ENCODE data around the gene ADAP1. TPM values are rescaled to one million over a fixed set of nuclear protein-coding genes. Genes with fewer than 3 reads are reported as not detected.

The ADAP1 gene, protein sequence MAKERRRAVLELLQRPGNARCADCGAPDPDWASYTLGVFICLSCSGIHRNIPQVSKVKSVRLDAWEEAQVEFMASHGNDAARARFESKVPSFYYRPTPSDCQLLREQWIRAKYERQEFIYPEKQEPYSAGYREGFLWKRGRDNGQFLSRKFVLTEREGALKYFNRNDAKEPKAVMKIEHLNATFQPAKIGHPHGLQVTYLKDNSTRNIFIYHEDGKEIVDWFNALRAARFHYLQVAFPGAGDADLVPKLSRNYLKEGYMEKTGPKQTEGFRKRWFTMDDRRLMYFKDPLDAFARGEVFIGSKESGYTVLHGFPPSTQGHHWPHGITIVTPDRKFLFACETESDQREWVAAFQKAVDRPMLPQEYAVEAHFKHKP
- 0.63 and 3.6 TPM in 2 replicates for total RNA-seq

DNA sequence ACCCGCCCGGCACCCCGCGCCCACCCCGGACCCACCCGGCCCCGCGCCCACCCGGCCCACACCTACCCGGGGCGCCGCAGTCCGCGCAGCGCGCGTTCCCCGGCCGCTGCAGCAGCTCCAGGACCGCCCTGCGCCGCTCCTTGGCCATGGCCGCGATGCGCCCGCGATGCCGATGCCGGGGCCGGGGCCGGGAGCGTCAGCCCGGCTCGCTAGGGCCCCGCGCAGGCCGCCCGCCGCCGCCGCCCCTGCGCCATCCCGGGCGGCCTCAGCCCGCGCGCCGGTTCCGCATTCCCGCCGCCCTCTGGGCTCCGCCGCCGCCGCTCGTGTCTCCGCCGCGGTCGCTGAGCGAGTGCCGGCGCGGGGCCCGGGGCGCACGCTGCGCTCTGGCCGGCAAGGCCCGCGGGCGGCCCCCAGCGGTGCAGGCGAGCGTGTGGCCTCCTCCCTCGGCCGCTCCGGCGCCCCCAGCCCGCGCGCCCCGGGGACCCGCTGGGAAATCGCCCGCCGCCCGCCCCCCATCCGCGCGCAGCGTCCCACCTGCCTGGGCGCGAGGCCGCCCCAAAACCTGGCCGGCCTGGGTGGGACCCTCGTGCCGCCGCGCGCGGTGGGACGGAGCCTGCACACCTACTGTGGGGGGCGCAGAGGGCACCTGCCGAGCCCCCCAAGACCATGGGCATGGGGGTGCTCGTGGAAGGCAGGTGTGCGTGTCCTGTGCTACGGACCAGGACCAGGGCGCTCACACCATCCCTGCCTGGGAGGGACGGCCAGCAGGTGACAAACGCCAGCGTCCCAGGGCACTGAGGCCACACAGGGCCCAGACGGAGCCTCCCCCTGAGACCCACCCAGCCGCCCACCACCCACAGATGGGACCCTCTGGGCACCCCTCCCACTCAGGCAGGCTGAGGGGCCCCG lies at the start of gene ADAP1:
ADAP1 (minus strand) TSS at position 351 of the 909 bp plus-strand sequence; CDS start at position 148, 203 bp downstream.

DNA sequence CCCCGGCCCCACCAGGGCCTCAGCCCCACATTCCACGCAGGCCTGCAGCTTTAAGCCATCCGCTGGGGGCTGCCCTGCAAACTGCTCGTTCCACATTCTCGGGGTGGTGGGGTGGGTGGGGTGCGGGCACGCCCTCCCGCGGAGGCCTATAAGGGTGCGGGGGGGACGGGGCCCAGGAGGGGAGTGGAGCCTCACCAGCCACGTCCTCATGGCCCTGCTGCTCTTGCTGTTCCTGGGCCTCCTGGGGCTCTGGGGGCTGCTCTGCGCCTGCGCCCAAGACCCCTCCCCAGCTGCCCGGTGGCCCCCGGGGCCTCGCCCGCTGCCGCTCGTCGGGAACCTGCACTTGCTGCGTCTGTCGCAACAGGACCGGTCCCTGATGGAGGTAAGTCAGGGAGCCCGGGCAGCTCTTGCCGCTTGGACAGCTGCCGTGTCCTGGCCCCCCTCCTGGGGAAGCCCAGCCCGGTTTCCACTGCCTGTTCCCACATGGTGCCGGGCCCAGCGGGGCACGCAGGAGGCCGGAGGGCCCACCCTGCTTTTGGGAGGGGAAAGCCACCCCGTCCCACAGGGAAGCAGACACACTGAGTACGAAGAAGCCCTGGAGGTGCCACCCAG lies 28.6 kb upstream of the ADAP1 start, which contains the start of gene CYP2W1:
CYP2W1 (plus strand) TSS at position 178 of the 612 bp plus-strand sequence; CDS start at position 209, 31 bp downstream.

DNA sequence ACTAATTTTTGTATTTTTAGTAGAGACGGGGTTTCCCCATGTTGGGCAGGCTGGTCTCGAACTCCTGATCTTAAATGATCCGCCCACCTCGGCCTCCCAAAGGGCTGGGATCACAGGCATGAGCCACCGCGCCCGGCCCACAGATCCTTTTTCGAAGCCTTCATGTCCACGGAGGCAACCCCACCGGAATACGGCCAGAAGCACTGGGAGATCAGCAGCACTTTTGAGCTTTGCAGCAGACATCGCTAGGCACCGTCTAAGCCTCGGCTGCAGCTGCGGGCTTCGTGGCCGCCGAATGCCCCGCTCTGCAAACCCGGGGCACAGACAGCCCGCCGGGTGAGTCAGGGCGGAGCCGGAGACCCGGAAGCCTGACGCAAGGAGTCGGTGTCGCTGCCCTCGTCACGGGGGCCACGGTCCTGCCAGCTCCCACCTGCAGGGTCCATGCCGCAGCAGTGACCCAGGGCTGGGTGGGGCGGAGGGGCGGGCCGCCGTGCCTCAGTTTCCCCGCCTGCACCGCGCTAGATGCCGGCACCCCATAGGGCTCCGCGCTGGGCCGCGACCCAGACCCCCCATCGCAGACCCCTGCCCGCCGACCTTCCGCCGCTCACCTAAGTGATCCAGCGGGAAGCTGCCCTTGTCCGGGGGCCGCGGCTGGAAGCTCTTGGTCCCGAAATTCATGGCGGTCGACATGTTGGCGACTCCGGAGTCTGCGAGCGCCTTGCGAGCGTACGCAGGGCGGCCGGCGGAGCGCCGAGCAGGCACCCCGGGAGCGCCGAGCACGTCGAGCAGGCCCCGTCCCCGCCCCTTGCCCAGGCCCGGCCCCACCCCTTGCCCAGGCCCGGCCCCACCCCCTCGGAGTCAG lies 20.6 kb upstream of the ADAP1 start, which contains the start of gene COX19:
COX19 (minus strand) TSS at position 730 of the 862 bp plus-strand sequence; CDS start at position 690, 40 bp downstream.

DNA sequence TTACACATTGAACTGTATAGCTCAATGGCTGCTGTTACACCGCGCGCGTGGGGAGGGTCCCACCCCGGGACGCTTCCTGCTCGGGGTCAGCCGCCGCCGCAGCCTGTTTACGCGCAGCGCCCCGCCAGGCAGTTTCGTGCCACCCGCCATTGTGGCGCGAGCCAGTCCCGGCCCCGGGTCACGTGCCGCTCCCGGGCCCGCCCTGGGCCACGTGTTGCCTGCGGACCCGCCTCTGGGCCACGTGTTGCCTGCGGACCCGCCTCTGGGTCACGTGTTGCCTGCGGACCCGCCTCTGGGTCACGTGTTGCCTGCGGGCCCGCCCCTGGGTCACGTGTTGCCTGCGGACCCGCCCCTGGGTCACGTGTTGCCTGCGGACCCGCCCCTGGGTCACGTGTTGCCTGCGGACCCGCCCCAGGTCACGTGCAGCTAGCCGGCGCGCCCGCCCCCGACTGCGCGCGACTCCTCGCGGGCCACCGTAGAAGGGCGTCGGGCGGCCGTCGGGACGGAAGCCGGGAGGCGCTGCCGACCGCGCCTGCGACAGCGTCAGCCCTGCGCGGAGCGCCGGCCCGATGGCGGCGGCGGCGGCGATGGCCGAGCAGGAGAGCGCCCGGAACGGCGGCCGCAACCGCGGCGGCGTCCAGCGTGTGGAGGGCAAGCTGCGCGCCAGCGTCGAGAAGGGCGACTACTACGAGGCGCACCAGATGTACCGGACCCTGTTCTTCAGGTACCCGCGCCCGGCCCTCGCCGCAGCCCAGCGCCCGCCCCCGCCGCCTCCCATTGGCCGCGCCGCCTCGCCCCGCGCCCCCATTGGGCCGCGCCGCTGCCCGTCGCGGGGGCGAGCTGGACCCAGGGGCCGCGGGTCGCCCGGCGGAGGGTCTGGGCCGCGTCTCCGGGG lies 78.2 kb downstream of the ADAP1 start, which contains the start of gene GET4:
GET4 (plus strand) TSS at position 478 of the 895 bp plus-strand sequence; CDS start at position 570, 92 bp downstream.

Other genes with a start within 250 kb of the ADAP1 start
- 16.5 TPM in 2 replicates for gene DNAAF5, start 228.0 kb downstream of the ADAP1 start, total RNA-seq
- gene PRKAR1B, start 227.4 kb downstream of the ADAP1 start, total RNA-seq: 16.6 and 20.3 TPM in 2 replicates
- gene SUN1, start 122.2 kb downstream of the ADAP1 start, total RNA-seq: 122 and 169 TPM in 2 replicates
- 31.1 and 36.6 TPM in 2 replicates for gene GET4, start 78.1 kb downstream of the ADAP1 start, total RNA-seq
- 4.8 and 7.4 TPM in 2 replicates for gene COX19, start 20.9 kb upstream of the ADAP1 start, total RNA-seq
- not detected in 2 replicates for gene CYP2W1, start 28.5 kb upstream of the ADAP1 start, total RNA-seq
- gene GPR146, start 89.9 kb upstream of the ADAP1 start, total RNA-seq: 7.5 and 40.0 TPM in 2 replicates
- gene GPER1, start 133.4 kb upstream of the ADAP1 start, total RNA-seq: 0.75 and 0.99 TPM in 2 replicates
- gene ZFAND2A, start 205.5 kb upstream of the ADAP1 start, total RNA-seq: 10.3 and 17.1 TPM in 2 replicates

All from endothelial cell of coronary artery (primary cell).